Adrenal gland (tissue), 5 donors: Measurements from ENCODE around the gene TEX14.
"Not testable (repeated sequence)": the region's sequence is repeated elsewhere in the genome, so short reads cannot be mapped to it uniquely, and the experiment has no call there.

Experiments
- POLR2A ChIP-seq, 2 donors: fragments of 450-650 bp; IDR thresholded peaks; one replicate each; pipeline ENCODE4 v1.6.1; 2017; ENCODE audit warnings: antibody characterized with exemption in 2 of 2, mild to moderate bottlenecking in 2 of 2, moderate library complexity in 1 of 2
- TF ChIP-seq, protein P1 (sequence below), 6 experiments: fragments of 450-650 bp in 4 of 6; fragments of 200-600 bp in 2 of 6; sonication (generic) in 1 of 6; IDR thresholded peaks; 1 replicate in 5 of 6; 2 replicates in 1 of 6; pipeline versions ENCODE4 v1.5.1 to v1.8.0; 2016 to 2021; ENCODE audit warnings: antibody characterized with exemption in 6 of 6, mild to moderate bottlenecking in 2 of 6, moderate library complexity in 1 of 6
- donor health status: DM: no; HTN: no; CAD: no.

DNA sequence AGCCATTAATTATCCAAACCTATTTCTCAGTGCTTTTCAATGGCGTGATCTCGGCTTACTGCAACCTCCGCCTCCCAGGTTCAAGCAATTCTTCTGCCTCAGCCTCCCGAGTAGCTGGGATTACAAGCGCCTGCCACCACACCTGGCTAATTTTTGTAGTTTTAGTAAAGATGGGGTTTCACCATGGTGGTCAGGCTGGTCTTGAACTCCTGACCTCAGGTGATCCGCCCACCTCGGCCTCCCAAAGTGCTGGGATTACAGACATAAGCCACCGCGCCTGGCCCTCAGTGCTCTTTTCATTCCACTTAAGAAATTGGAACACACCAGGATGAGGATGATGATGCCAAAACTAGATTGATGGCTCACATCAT is 32.1 kb downstream of the TEX14 start:
- TF ChIP-seq, protein P1, sequence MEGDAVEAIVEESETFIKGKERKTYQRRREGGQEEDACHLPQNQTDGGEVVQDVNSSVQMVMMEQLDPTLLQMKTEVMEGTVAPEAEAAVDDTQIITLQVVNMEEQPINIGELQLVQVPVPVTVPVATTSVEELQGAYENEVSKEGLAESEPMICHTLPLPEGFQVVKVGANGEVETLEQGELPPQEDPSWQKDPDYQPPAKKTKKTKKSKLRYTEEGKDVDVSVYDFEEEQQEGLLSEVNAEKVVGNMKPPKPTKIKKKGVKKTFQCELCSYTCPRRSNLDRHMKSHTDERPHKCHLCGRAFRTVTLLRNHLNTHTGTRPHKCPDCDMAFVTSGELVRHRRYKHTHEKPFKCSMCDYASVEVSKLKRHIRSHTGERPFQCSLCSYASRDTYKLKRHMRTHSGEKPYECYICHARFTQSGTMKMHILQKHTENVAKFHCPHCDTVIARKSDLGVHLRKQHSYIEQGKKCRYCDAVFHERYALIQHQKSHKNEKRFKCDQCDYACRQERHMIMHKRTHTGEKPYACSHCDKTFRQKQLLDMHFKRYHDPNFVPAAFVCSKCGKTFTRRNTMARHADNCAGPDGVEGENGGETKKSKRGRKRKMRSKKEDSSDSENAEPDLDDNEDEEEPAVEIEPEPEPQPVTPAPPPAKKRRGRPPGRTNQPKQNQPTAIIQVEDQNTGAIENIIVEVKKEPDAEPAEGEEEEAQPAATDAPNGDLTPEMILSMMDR (IDR thresholded peaks at IDR 0.05) = not testable (repeated sequence)
- not testable (repeated sequence) for TF ChIP-seq POLR2A (IDR thresholded peaks at IDR 0.05)
